BE2C (cell line): ENCODE measurements around the gene PACSIN2.

Experiments used
- DNase-seq: peaks from one replicate; pipeline ENCODE4 v3.0.0-alpha.2; 2020
- H3K27me3 ChIP-seq: fragments of 250-450 bp; sonication (Bioruptor Pico); 2 replicates; pipeline ENCODE4 v1.5.1; 2020; ENCODE audit warnings: mild to moderate bottlenecking
- H3K36me3 ChIP-seq: fragments of 250-450 bp; sonication (Bioruptor Pico); 2 replicates; pipeline ENCODE4 v1.5.1; 2020; ENCODE audit warnings: mild to moderate bottlenecking
- H3K4me1 ChIP-seq: fragments of 250-450 bp; sonication (Bioruptor Pico); 2 replicates; pipeline ENCODE4 v1.5.1; 2020
- H3K4me3 ChIP-seq: 2 replicates; pipeline ENCODE4 v1.5.1; 2011; ENCODE audit warnings: low read depth, low read length
- H3K9me3 ChIP-seq: fragments of 250-450 bp; sonication (Bioruptor Pico); 2 replicates; pipeline ENCODE4 v1.5.1; 2020
- TF ChIP-seq, protein P1 (sequence below): IDR thresholded peaks from 2 replicates; pipeline ENCODE4 v1.5.1; 2012; ENCODE audit warnings: mild to moderate bottlenecking, low read depth, low read length

Gene PACSIN2

DNA sequence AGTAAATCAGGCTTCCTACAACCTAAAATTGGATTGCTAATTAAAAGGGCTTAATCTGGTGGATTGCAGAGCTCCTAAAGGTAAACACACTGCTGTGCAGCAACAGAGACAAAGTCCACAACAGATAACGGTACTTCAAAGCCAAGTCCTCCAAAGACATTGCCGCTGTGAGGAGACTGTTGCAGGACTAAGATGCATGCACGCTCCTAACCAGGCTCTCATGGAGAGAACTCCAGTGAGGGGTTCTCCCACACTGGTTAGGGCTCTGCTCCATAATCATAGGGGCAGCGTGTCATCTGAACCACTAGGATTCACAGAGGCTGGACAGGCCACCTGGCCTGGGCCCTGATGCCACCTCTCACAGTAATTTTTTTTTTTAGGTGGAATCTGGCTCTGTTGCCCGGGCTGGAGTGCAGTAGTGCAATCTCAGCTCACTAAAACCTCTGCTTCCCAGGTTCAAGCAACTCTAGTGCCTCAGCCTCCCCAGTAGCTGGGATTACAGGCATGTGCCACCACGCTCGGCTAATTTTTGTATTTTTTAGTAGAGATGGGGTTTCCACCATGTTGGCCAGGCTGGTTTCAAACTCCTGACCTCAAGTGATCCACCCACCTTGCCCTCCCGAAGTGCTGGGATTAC lies 101.0 kb downstream of the PACSIN2 start:
- Histone ChIP-seq H3K4me1 (no peaks in the 10 kb centered on the region), H3K4me3 (no peak overlapping the region), H3K27me3 (no peaks in the 10 kb centered on the region), H3K36me3 (no peaks in the 10 kb centered on the region; the same call in 1 of the 2 replicates), H3K9me3 (no peaks in the 10 kb centered on the region)
- TF ChIP-seq, protein P1, sequence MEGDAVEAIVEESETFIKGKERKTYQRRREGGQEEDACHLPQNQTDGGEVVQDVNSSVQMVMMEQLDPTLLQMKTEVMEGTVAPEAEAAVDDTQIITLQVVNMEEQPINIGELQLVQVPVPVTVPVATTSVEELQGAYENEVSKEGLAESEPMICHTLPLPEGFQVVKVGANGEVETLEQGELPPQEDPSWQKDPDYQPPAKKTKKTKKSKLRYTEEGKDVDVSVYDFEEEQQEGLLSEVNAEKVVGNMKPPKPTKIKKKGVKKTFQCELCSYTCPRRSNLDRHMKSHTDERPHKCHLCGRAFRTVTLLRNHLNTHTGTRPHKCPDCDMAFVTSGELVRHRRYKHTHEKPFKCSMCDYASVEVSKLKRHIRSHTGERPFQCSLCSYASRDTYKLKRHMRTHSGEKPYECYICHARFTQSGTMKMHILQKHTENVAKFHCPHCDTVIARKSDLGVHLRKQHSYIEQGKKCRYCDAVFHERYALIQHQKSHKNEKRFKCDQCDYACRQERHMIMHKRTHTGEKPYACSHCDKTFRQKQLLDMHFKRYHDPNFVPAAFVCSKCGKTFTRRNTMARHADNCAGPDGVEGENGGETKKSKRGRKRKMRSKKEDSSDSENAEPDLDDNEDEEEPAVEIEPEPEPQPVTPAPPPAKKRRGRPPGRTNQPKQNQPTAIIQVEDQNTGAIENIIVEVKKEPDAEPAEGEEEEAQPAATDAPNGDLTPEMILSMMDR, result no peak
- DNase-seq, result no peak

DNA sequence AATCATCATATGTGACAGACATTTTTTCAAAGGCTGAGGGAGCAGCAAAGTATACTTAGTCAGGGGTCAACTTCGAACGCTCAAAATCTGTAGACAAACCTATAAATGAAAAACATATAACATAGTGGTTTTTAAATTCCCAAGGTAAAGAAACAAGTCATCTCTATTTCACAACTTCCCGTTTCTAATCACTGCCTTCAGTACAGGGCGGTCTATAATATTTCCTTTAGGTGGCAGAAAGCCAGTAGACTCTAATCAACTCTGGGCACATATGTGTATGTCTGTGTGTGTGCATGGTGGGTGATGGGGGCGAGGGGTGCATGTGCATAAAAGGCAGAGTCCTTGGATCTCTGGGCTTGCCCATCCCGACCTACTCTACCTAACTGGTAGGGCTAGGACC lies 102.9 kb downstream of the PACSIN2 start:
- no peaks in the 10 kb centered on the region for H3K4me1 ChIP-seq
- no peak for DNase-seq
- TF ChIP-seq, protein P1, result no peak
- H3K4me3 ChIP-seq, result no peak overlapping the region
- H3K36me3 ChIP-seq, result no peaks in the 10 kb centered on the region; the same call in 1 of the 2 replicates
- H3K27me3 ChIP-seq, result no peaks in the 10 kb centered on the region
- no peaks in the 10 kb centered on the region for H3K9me3 ChIP-seq

DNA sequence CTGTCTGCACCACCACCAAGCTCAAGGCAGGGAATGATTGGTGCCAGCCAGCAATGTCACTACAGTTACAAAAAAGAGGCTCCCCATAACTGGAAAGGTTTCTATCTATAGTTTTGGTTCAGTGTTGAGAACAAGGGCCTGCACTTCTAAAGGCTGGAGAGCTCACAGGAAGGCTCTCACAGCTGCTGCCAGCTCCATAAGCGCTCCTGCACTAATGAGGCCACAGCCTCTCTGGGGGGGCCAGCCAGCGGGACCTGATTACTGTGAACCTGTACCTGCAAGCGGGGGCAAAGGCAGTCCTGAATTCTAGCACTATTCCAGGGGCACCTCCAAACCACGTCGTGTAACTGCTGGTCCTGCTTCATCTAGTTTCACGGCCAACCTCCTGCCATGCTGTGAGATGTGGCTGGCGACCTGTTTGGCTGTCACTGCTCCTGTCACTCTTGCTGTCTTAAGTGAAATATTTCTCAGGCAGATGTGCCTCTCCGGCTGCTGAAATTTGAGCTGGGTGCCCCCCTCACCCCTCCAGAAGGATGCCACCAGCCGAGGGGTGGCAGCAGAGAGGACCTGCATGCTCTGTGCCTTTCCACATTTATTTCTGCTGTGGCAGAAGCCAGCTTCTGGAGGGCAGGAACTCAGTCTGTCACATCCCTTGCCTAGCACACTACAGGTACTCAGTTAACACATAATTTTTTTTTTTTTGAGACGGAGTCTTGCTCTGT lies 104.6 kb downstream of the PACSIN2 start:
- TF ChIP-seq, protein P1, result no peak; the same call in 1 of the 2 replicates
- H3K27me3 ChIP-seq, result no peaks in the 10 kb centered on the region
- no peak overlapping the region for H3K4me3 ChIP-seq
- no peaks in the 10 kb centered on the region for H3K9me3 ChIP-seq
- DNase-seq, result no peak
- 0 out of 2 replicates have a peak, but pooled peaks cover 3% of the 10 kb centered on the region for H3K4me1 ChIP-seq
- H3K36me3 ChIP-seq, result no peaks in the 10 kb centered on the region; the same call in 1 of the 2 replicates

DNA sequence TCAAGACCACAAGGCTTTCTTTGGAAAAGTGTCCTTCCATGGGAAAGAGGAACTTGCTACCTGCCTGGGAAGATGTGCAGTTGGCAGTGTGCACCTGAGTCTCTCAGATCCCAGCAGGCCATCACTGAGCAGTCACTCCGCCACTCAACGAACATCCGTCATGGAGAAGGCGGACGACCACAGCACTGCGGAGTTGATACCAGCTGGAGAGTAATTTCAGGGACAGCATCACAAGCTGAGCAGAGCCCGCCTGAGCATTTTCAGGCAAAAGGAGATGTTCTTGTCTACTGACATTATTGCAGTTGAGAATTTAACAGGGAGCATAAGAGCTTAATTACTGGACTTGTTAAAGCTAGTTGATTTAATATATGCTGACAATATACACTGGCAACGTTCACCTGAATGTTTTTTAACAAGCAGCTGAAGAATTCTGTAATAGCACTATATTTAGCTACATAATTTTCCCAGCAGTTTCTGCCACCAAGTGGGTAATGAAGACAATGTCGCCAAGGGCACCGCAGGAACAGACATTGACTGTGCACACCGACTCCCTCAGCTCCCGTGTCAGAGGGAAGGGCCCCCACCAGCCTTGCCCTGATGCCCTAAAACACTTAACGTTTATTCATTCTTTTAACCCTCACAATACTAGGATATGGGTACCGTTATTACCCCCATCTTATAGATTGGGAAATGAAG lies 105.4 kb downstream of the PACSIN2 start:
- Histone ChIP-seq H3K4me3 (no peak overlapping the region), H3K4me1 (0 out of 2 replicates have a peak, but pooled peaks cover 3% of the 10 kb centered on the region), H3K27me3 (no peaks in the 10 kb centered on the region), H3K9me3 (no peaks in the 10 kb centered on the region), H3K36me3 (no peaks in the 10 kb centered on the region; the same call in 1 of the 2 replicates)
- TF ChIP-seq, protein P1, result no peak
- no peak for DNase-seq

DNA sequence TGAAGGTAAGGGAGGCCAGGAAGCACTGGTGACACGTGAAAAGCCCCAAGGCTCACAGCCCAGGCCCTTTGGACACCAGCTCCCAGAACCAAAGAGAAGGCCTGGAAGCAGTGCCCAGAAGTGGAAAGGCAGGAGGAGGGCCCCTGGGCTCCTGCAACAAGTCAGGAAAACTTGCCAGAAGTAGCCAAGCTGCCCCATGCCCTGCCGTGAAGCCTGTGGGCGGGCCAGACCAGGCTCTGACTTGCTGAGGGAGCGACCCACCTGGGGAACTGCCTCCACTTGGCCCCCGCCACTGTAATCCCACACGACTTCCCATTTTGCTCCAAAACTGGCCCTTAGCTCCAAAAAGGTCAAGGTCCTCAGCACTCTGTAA lies 106.6 kb downstream of the PACSIN2 start:
- TF ChIP-seq, protein P1, result no peak
- no peaks in the 10 kb centered on the region; the same call in 1 of the 2 replicates for H3K36me3 ChIP-seq
- H3K4me1 ChIP-seq, result 0 out of 2 replicates have a peak, but pooled peaks cover 3% of the 10 kb centered on the region
- H3K27me3 ChIP-seq, result no peaks in the 10 kb centered on the region
- H3K9me3 ChIP-seq, result no peaks in the 10 kb centered on the region
- DNase-seq, result no peak
- H3K4me3 ChIP-seq, result no peak overlapping the region
